ENCODE data around the gene NSA2.
A peak's percentile ranks its signal among the peaks of the same experiment; 100 is the strongest.

The NSA2 gene

DNA sequence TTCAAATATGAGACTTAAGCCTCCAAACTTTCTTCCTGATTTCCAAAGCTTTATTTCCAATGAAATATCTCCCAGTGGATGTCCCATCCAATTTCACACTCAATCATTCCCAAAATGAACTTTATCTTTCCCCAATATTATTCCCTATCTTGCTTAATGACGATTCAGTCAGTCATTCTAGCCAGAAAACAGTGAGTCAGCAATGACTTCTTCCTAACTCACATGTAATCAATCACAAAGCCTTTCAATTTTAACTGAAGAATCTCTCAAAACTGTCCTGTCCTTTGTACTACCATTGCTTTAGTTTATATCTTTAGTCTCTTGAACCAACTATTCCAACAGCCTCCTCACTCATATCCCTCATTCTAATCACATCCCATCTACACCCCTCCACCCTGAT lies 34.9 kb downstream of the NSA2 start:
- no peak for DNase-seq (ENCODE audit: low read depth)
- TF ChIP-seq, protein P1, sequence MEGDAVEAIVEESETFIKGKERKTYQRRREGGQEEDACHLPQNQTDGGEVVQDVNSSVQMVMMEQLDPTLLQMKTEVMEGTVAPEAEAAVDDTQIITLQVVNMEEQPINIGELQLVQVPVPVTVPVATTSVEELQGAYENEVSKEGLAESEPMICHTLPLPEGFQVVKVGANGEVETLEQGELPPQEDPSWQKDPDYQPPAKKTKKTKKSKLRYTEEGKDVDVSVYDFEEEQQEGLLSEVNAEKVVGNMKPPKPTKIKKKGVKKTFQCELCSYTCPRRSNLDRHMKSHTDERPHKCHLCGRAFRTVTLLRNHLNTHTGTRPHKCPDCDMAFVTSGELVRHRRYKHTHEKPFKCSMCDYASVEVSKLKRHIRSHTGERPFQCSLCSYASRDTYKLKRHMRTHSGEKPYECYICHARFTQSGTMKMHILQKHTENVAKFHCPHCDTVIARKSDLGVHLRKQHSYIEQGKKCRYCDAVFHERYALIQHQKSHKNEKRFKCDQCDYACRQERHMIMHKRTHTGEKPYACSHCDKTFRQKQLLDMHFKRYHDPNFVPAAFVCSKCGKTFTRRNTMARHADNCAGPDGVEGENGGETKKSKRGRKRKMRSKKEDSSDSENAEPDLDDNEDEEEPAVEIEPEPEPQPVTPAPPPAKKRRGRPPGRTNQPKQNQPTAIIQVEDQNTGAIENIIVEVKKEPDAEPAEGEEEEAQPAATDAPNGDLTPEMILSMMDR (conservative IDR thresholded peaks at IDR 0.05; ENCODE audit: low read depth, low read length), result no peak
- no peak overlapping the region for H3K4me3 ChIP-seq (ENCODE audit: low read length)

- DNase-seq (ENCODE audit: low read depth), result peak; percentile 24
- TF ChIP-seq, protein P1 (conservative IDR thresholded peaks at IDR 0.05; ENCODE audit: low read depth, low read length), result no peak
- no peak overlapping the region for H3K4me3 ChIP-seq (ENCODE audit: low read length)
Observed at GRCh38 chr5:74810915-74811314, 43.9 kb downstream of the NSA2 start.

DNA sequence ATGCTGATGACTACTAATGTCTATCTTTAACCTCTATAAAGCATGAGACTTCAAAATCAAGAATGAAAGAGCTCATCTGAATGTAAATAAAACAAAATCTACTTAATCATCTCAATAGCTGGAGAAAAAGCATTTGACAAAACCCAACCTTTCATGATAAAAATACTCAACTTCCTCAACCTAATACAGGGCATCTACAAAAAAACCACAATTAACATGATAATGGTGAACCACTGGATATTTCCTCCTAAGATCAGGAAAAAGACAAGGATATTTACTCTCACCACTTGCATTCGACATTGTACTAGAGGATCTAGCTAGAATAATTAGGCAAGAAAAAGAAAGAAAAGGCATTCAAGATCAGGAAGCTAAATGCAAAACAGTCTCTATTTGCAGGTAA lies 49.8 kb downstream of the NSA2 start:
- TF ChIP-seq, protein P1 (conservative IDR thresholded peaks at IDR 0.05; ENCODE audit: low read depth, low read length), result no peak
- DNase-seq (ENCODE audit: low read depth), result no peak
- H3K4me3 ChIP-seq (ENCODE audit: low read length), result no peak overlapping the region

DNA sequence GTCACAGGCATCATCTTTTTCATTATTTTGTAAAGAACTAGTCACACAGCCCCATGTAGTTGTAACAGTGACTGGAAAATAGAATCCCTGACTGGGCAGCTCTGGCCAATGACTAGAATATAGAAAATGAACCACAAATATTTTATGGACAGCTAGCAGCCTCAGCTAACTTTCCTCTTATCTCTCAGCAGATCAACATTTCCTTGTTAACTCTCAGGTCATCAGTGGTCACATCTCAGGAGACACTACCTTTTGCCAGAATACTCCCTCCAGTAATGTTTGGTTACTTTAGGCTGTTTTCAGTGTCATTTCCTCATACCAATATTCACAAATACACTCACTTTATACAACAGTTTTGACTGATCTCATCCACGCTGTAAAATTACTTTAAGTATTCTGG lies 55.2 kb downstream of the NSA2 start:
- TF ChIP-seq, protein P1 (conservative IDR thresholded peaks at IDR 0.05; ENCODE audit: low read depth, low read length), result no peak
- no peak overlapping the region for H3K4me3 ChIP-seq (ENCODE audit: low read length)
- DNase-seq (ENCODE audit: low read depth), result no peak

- DNase-seq (ENCODE audit: low read depth), result no peak
- TF ChIP-seq, protein P1 (conservative IDR thresholded peaks at IDR 0.05; ENCODE audit: low read depth, low read length), result no peak
Observed at GRCh38 chr5:74829413-74829812, 62.4 kb downstream of the NSA2 start.

More at GRCh38 chr5:74829413-74829812, 62.4 kb downstream of the NSA2 start:
- no peak overlapping the region for H3K4me3 ChIP-seq (ENCODE audit: low read length)
